ENCODE results near the gene SMG6. TPM values are rescaled to one million over a fixed set of nuclear protein-coding genes. Genes with fewer than 3 reads are reported as not detected.
"Not testable (repeated sequence)": the region's sequence is repeated elsewhere in the genome, so short reads cannot be mapped to it uniquely, and the experiment has no call there.

Gene SMG6
- polyA plus RNA-seq, 1 donor: 30.1 TPM

DNA sequence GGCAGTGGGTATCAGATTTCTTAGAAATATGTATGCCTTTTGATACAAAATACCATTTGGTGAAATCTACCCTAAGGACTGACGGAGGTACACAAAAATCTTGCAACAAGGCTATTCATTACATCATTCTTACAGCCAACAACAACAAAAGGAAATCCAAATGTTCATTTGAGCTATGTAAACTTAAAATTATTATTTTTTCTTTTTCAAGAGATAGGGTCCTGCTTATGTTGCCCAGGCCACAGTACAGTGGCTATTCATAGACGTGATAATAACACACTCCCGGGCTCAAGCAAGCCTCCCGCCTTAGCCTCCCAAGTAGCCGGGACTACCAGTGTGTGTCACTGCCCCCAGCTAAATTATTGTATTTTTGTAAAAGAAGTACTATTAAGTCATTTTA lies 9.2 kb upstream of the SMG6 start:
- no peak for DNase-seq

DNA sequence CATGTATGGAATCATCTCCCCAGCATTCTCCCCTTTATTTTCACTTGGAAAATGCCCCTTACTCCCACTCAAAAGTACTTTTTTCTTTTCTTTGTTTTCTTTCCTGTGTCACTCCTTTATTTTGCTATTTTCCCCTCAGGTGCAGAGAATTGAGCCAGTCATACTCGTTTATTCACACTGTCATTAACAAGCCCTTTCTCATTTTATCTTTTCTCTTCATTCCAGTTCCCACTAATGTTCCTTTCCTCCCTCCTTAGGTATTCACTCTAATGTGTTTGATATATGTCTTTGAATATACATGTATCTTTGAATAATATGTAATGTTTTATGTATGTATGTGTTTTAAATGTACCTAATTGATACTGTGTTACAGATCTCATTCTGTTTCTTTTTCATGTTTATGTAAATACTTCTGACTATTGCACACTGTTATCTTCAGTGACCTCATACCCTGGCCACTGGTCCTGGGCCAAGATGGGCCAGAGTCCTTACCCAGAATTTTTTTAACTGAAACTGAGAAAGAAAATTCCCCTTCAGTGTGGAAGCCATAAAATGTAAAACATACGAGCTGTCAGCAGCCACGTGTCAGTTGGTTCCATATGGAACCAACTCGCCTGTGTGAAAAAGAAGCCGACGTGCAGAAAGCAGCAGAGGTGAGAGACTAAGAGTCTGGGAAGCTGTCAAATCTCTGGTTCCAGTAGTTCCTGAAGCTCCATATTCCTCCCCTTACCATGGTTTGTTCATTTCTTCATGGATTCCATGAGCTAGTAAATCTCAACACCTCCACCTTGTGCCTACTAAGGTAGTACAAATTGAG lies 6.0 kb upstream of the SMG6 start:
- peak; percentile 7 for DNase-seq

DNA sequence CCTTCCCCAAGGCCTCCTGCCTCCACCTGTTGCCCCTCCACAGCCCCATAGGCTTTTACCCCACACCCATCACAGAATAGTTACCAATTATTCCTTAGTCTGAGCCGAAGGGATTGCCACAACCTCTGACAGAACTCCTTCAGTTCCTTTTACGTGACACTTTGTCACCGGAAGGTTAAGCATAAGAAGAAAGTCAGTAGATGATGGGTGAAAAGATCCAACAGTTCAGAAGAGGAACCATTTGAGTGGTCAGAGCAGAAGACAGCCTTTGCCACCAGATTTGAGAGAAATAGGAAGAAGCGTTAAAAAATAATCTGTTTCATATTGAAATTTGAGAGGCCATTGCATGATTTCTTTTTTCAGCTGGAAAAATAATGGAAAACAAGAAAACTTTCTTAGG lies 1.3 kb upstream of the SMG6 start:
- DNase-seq: no peak

DNA sequence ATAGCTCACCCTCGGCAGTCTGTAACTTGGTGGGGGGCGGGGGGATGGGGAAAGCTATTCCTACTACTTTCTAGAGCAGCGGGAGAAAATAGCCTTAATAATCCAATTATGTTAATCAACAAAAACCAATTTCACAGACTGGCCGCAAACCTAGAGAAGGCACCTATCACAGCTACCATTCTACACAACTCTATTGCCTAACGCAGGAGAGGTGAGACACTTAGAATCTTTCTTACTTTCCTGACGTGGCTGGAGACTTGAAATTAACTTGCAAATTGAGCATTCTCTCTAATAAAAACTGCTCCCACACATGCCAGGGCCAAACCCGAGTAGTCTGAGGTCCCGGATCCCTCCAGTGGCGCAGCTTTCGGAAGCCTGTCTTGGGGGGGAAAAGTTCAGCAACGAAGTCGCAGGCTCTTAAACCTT lies 794 bp downstream of the SMG6 start:
- DNase-seq: no peak

DNA sequence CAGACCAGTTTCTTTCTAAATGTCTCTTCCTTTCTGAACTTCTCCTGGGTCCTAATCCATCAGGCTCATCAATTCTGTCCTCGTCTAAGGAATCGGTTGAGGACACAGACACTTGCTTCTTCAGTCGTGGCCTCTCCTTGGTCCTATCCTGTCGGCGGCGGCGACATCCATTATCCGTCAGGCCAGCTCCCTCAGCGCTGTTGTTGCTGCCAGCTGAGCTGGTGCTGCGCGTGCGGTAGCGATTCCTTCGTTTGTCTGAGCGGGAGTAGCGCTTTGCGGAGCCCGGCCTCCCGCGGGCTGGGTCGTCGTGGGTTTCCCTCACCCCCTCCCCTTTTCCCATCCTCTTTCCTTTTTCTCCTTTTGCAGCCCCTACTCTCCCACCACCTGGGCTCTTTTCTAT lies 3.8 kb downstream of the SMG6 start:
- DNase-seq: no peak

DNA sequence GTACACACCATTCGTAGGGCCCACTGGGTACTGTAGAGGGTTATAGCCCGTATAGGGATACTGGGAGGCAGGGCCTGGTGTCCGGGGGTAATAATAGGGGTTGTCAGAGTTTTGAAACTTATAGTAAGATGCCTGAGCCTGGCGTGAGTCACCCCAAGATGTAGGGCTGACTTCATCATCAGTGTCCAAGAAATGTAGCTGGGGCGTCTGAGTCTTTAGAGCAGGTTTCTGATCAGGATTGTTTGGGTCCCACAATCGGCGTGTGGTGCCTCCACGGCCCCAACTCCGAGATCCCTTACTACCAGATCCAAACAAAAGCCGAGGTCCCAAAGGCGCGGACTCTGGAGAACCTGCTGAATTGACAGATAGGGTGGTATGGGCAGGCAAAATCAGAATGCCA lies 4.4 kb downstream of the SMG6 start:
- DNase-seq: no peak

DNA sequence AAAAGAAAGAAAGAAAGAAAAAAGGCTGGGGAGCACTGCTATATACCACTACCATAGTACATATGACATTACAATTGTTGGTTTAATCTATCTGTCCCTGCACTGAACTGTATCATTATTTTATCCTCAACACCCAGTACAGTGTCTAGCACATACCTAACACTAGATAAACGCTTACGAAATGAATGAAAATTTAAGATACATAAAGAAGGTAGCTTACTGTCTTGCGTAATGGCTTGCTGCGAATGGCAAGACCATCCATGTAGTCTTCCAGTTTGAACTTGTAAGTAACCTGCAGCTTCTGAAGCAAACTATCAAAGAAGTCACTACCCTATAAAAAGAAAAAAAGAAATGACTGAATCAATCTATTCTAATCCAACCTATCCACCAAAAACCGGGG lies 6.6 kb downstream of the SMG6 start:
- DNase-seq: no peak

DNA sequence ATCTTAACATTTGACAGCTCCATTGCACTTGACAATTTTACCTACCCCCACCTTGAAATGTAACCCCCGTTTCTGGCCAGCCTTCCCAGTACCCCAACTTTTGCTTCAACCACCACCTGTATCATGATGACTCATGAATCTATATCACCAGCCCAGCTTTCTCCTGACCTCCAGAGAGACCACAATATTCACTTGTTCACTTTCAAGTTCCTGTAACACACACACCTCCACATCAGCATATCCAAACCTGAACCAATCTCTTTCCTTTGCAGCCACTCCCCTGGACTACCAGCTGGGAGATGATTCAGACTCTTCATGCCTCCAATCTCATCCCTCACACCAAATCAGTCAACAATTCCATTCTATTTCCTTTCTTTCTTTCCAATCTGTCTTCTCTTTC lies 8.0 kb downstream of the SMG6 start:
- no peak for DNase-seq

DNA sequence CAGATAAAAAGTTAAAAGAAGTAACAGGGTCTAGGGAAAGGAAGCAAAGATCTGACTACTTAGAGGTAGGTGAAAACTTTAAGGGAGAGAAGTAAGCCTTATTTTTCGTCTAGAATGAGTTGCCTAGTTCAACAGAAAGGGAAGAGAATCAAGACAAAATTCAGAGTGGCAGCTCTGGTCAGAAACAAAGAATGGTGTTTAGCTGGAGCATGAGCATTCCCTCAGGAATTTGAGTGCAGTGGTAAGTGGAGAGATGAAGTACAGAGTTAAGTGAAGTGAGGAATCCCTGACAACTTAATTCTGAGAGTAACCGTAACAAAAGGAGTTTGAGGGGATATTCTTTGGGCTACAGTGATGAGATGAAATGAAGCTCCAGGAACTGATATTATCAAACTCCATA lies 11.5 kb downstream of the SMG6 start:
- no peak for DNase-seq

DNA sequence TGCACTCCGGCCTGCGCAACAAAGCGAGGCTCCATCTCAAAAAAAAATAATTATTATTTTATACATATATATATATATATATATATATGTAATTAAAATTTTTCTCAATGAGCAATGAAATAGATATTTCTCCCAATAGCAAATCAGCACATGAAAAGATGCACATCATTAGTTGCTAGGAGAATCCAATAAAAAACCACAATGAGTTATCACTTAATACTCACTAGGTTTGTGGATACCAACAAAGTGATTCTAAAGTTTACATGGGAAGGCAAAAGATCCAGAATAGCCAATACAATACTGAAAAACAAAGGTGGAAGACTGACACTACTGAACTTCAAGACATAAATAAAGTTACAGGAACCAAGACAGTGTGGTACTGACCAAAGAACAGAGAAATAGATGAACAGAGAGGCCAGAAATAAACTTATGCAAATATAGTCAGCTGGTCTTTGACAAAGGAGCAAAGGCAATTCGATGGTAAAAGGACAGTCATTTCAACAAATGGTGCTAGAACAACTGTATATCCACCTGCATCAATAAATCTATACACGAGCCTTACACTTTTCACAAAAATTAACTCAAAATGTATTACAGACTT lies 13.6 kb downstream of the SMG6 start:
- DNase-seq: no peak

DNA sequence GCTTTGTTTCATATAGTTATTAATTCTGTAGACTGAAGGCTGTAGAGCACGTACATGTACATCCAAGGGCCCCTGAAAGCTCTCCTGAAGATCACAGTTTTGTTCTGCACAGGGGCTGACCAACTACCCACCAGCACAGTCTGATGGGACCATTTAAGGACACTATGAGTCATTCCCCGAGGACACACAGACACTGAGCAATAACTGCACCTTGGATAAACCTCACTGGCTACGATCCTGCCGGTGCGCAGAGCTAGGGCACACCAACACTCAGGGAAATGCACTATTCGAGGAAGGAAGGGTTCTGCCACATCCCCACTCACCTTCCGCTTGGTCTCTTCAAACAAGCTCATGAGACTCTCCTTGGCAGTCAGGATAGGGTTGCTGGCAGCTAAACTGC lies 20.3 kb downstream of the SMG6 start:
- no peak for DNase-seq

DNA sequence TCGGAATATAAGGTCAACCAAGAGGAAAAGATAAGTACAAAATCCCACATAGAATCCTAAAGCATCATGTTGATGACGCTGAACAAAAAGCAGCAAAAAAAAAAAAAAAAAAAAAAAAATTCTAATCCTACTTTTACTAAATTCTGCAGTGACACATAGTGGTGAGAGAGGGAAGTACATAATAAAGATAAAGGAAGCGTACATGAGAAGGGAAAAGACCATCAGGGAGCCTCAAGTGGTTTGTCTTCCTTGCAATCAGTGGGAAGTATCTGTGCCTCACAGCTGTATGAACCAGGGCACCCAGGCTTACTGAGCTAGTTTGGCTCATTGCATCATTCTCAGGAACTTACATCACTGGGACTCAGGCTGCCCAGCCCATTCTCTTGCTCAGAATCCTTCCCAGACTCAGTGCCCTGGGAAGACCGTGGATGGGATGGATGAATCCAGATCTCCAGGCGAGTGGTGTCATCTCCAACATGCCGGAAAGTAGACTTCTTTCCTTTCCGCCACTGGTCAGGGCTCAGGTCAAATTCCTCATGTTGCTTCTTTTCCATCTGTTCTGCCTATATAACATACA lies 21.2 kb downstream of the SMG6 start:
- peak; percentile 81 for DNase-seq

DNA sequence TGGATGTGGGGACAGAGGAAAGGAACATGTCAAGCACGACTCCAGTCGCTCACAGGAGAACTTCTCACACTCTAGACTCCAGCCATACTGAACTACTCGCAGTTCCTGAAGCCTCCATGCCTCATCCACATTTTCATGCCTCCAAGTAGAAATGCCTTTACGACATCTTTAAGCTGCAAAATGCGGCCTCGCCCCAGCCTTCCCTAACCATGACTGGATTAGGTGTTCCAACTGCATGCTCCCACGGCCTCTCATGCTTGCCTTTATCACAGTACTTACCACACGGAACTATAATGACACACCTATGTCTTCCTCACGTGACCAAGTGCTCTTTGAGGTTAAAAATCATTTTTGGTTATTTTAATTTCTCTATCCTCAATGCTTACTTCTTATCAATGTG lies 23.9 kb downstream of the SMG6 start:
- no peak for DNase-seq

DNA sequence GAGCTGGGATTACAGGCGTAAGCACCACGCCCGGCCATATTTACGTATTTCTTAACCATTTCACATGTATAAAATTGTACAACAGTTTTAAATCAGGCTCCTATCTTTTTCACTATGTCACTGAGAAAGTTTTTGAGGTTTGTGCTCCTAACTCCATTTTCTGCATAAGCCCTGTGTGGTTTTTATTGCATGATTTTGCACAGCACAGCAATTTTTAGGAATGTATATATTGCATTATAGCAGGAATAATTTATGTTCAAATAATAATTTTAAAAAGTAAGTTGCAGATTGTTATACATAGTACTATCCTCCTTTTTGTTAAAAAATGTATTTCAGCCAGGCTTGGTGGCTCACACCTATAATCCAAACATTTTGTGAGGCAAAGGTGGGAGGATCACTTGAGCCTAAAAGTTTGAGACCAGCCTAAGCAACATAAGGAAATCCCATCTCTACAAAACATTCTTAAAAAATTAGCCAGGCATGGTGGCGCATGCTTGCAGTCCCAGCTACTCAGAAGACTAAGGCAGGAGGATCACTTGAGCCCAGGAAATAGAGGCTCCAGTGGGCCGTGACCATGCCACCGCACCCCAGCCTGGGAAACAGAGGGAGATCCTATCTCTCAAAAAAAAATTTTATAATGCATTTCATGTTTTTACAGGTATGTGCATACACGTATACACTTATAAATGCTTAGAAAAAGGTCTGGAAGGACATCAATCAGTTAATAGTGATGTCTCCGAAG lies 26.0 kb downstream of the SMG6 start:
- no peak for DNase-seq

DNA sequence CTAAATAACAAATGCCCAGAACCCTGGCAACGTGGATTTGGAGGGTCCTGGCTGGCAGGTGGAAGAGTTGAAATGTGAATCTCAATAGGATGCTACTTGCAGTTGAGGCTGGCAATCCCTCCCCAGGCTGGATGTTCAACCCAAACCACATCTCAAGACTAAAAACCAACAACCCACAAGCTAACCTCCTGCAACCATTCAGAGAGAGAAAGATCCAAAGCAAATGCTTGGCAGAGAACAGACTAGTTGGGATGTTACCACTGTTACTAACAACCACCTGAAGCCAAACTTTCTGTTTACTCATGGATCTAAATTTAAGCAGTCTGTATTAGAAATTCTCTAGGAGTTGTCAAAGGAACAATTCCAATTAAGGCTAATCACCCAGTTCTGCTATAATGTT lies 27.9 kb downstream of the SMG6 start:
- DNase-seq: no peak

DNA sequence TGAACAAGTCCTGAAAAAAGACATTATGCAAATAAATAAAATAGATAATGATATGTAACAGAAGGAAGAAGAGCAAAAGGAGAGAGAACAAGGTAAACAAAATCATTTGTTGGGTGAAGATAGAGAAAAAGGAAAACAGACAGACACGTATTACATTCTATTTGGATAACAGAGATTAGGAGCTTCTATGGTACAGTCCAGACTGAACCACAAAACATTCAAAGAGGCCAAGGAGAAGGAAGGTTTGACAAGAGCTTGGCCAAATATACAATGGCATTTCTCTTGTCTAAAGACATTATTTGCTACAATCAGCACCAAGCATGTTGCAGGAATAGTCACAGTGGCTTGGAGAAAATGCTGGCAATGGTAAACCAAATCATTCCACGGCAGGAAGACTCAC lies 29.2 kb downstream of the SMG6 start:
- DNase-seq: no peak

DNA sequence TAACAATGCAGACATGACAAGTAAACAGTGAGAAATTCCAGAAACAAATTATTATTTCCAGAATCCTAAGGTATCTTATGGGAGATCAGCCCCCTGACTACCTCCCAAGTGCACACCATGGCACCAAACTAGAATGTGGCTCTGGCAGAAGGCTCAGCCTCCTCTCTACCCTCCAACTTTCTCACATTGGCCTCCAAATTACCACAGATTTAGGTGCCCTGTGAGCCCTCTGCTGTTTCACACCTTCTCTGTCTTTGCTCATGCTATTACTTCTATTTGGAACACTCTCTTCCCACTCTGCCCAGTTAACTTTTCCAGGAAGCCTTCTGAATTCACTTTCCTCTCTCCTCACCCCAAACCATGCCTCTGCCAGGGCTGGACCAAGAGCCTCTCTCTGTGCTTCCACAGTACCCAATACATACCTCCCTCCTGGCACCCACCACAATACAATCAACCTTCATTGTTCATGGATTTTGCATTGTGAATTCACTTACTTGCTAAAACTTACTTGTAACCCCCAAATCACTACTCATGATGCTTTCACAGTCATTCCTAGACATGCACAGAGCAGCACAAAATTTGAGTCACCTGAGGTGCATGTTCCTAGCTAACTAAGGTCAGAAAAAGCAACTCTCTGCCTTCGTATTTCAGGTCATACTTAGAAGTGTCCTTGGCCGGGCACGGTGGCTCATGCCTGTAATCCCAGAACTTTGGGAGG lies 31.4 kb downstream of the SMG6 start:
- no peak for DNase-seq

DNA sequence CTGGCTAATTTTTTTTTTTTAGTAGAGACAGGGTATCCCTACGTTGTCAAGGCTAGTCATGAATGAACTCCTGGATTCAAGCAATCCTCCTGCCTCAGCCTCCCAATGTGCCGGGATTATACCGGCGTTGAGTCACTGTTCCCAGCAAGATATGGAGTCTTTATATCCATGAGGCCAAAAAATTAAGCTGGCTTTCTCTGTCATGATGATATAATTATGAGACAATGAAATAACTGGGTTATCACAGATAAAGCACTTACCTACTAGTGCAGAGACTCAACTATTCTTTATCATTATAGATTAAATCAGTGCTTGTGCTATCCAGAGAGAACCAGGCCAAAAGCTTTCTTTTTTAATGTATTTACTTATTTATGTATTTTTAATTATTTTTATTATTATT lies 36.2 kb downstream of the SMG6 start:
- no peak for DNase-seq

DNA sequence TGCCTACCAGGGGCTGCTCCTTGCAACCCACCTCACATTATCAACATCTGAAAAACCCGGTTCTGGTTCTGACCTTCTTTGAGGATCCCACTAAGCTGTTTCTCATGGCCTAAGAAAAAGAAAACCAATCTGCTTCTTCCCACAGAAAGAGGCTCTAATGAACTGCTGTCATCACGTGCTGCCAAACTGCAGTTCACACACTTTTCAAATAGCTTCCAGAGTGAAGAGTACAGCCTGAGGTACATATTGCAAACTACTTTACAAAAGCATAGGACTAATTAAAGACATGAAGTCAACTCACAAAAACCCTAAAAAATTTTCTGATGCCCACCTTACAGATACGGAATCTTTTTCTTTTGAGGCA lies 36.7 kb downstream of the SMG6 start:
- DNase-seq: no peak

DNA sequence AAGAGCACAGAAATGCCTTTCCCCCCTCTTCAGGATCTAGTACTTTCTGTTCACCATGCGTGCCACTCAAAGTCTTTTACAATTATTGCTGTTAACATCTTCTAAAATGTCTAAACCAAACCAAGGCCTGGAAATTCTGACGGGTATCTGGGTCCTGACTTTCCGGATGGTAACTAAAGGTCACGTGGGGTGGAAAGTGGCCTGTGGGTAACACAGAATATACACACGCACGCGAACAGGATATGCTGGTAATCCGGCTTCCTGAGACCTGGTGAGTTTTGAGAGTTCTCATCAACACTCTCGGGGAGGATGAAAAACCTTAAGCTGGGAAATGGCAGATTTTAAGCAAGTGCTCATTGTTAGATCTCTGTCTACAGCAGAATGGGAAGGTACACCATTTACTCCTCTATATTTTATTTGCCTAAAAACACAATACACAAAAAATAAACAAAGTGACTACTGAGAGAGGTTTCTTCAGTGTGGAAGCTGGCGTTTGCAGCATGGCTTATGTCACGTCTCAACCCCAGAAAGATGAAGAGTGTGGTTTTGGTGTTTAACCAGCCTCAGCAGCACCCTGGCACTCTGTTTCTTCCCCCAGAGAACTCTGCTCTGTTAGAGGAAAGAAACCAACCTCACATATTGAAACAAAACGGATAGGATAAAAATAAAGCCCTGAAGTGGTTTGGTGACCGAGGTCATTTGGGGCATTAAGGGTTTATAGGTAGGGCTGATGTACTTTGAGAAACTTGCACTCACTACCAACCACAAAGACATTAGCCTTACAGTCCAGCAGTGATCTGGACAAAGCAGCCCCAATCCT lies 37.3 kb downstream of the SMG6 start:
- DNase-seq: no peak

DNA sequence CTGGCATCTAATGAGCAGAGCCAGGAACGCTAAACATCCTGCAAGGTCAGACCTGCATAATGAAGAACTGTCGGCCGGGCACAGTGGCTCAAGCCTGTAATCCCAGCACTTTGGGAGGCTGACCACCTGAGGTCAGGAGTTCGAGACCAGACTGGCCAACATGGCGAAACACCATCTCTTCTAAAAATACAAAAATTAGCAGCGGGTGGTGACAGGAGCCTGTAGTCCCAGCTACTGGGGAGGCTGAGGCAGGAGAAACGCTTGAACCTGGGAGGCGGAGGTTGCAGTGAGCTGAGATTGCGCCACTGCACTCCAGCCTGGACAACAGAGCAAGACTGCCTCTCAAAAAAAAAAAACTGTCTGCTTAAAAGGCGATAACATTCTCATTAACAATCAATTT lies 38.4 kb downstream of the SMG6 start:
- not testable (repeated sequence) for DNase-seq

Measured in left kidney (tissue), 2 donors.